Esophagus muscularis mucosa (tissue), 4 donors: ENCODE results near the gene MRPL37. TPM values are rescaled to one million over a fixed set of nuclear protein-coding genes. Genes with fewer than 3 reads are reported as not detected.

Experiments
- DNase-seq: peaks from one replicate; pipeline ENCODE4 v3.0.0-alpha.2; 2017; ENCODE audit errors: extremely low spot score
- H3K27ac ChIP-seq, 4 donors: fragments of 200-600 bp; sonication (generic); replicated peaks in 1 of 4; 1 replicate in 3 of 4; 2 replicates in 1 of 4; pipeline ENCODE4 v1.5.1; 2016 to 2019; ENCODE audit warnings: mild to moderate bottlenecking in 1 of 4
- H3K27me3 ChIP-seq, 4 donors: fragments of 200-600 bp; sonication (generic); one replicate each; pipeline versions ENCODE4 v1.5.1 to v1.6.0; 2016 to 2019
- H3K36me3 ChIP-seq, 4 donors: fragments of 200-600 bp; sonication (generic); one replicate each; pipeline ENCODE4 v1.5.1; 2016 to 2019
- H3K4me1 ChIP-seq, 4 donors: fragments of 200-600 bp; sonication (generic); one replicate each; pipeline ENCODE4 v1.5.1; 2016 to 2019
- H3K4me3 ChIP-seq, 4 donors: fragments of 200-600 bp; sonication (generic); 1 replicate in 2 of 4; 2 replicates in 2 of 4; pipeline ENCODE4 v1.5.1; 2016 to 2019; ENCODE audit warnings: mild to moderate bottlenecking in 4 of 4, moderate library complexity in 1 of 4
- H3K9me3 ChIP-seq, 4 donors: fragments of 200-600 bp; sonication (generic); 1 replicate in 3 of 4; 2 replicates in 1 of 4; pipeline ENCODE4 v1.5.1; 2016 to 2019
- CTCF ChIP-seq, 3 experiments: fragments of 200-600 bp in 2 of 3; fragments of 450-650 bp in 1 of 3; sonication (generic) in 2 of 3; IDR thresholded peaks; one replicate each; pipeline ENCODE4 v1.5.1; 2017 to 2019; ENCODE audit warnings: antibody characterized with exemption in 3 of 3, mild to moderate bottlenecking in 2 of 3, moderate library complexity in 1 of 3
- EP300 ChIP-seq: sonication (generic); formaldehyde crosslinking; IDR thresholded peaks from one replicate; pipeline ENCODE4 v1.6.1; 2017; ENCODE audit warnings: antibody characterized with exemption
- POLR2A ChIP-seq: fragments of 450-650 bp; IDR thresholded peaks from one replicate; pipeline ENCODE4 v1.6.1; 2017; ENCODE audit warnings: antibody characterized with exemption, moderate library complexity, mild to moderate bottlenecking, low read depth
- POLR2AphosphoS5 ChIP-seq, 2 donors: sonication (generic); formaldehyde crosslinking; IDR thresholded peaks; one replicate each; pipeline ENCODE4 v1.6.1; 2017; ENCODE audit warnings: antibody characterized with exemption in 2 of 2
- WGBS: methylation state at CpG from one replicate; pipeline ENCODE4 v1.1.5; 2018; 5-methylcytosine and 5-hydroxymethylcytosine counted together
- intact Hi-C: fragments of 100-400 bp; cut with DNase I; formaldehyde crosslinking; loops from one replicate; pipeline ENCODE4 v1.15.1; 2023
- total RNA-seq, 4 donors: library from RNA; depleted of rRNA; stranded (reverse); fragments of >200 nt; gene quantifications; one replicate each; pipeline versions ENCODE4 v1.1.0 to v1.2.1, GENCODE V29; 2016

The MRPL37 gene
- total RNA-seq, 4 donors from 2014 or later, result 54.2 to 62.1 (median 58.4) TPM

GRCh38 chr1:54244655-54245054, 44.7 kb downstream of the MRPL37 start:
- no peak for TF ChIP-seq POLR2A
- TF ChIP-seq CTCF (IDR thresholded peaks at IDR 0.05), result no peak
- TF ChIP-seq POLR2AphosphoS5 (IDR thresholded peaks at IDR 0.05), result no peak
- no peak for TF ChIP-seq EP300
- Histone ChIP-seq H3K9me3 (no peaks in the 10 kb centered on the region), H3K4me1 (peaks cover 11 to 21% (median 16%) of the 10 kb centered on the region in 4 donors), H3K27ac (no peak overlapping the region), H3K36me3 (peaks cover 15 to 82% (median 47%) of the 10 kb centered on the region in 4 donors), H3K4me3 (no peak overlapping the region), H3K27me3 (no peaks in the 10 kb centered on the region)
- DNase-seq, result no peak
- intact Hi-C loops, result no loop called here
- WGBS, result 85% methylated on average over 7 of the region's 7 CpGs

DNA sequence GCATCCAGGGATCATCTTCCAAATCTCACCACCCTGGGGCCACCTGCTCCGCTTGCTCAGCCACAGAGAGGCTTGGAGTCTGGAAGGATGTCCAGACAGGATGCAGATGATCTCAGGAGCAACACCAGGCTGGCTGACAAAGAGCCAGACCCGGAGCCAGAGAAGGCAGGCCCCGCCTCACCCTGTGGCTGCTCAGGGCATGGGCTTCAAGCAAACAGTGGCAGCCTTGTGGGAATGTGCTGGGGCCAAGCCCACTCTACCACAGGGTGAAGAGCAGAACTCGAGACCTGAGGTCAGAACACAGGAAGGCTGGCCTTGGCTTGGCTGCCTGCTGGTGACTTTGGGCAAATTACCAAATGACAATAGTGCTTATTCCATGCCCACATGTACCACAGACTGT, 45.5 kb downstream of the MRPL37 start:
- H3K27ac ChIP-seq, result no peak overlapping the region
- intact Hi-C loops, result no loop called here
- TF ChIP-seq POLR2AphosphoS5 (IDR thresholded peaks at IDR 0.05), result no peak
- TF ChIP-seq POLR2A, result no peak
- no peak for TF ChIP-seq CTCF (IDR thresholded peaks at IDR 0.05)
- no peak for TF ChIP-seq EP300
- 55% methylated on average over 3 of the region's 4 CpGs for WGBS
- H3K36me3 ChIP-seq, result peaks cover 15 to 87% (median 48%) of the 10 kb centered on the region in 4 donors
- no peak overlapping the region for H3K4me3 ChIP-seq
- H3K27me3 ChIP-seq, result no peaks in the 10 kb centered on the region
- H3K4me1 ChIP-seq, result peaks cover 12 to 26% (median 22%) of the 10 kb centered on the region in 4 donors
- H3K9me3 ChIP-seq, result no peaks in the 10 kb centered on the region
- DNase-seq, result no peak

GRCh38 chr1:54246116-54246721, 46.3 kb downstream of the MRPL37 start:
- intact Hi-C loops, result no loop called here
- no peak for TF ChIP-seq POLR2A
- TF ChIP-seq CTCF (IDR thresholded peaks at IDR 0.05), result no peak
- TF ChIP-seq EP300, result no peak
- TF ChIP-seq POLR2AphosphoS5 (IDR thresholded peaks at IDR 0.05), result no peak
- H3K4me3 ChIP-seq, result no peak overlapping the region
- peaks cover 12 to 30% (median 27%) of the 10 kb centered on the region in 4 donors for H3K4me1 ChIP-seq
- no peak for DNase-seq
- H3K36me3 ChIP-seq, result peaks cover 17 to 87% (median 48%) of the 10 kb centered on the region in 4 donors
- H3K9me3 ChIP-seq, result no peaks in the 10 kb centered on the region
- WGBS, result 79% methylated on average over 9 of the region's 10 CpGs
- H3K27ac ChIP-seq, result no peak overlapping the region
- no peaks in the 10 kb centered on the region for H3K27me3 ChIP-seq

GRCh38 chr1:54247863-54248515, 48.0 kb downstream of the MRPL37 start:
- H3K4me3 ChIP-seq, result no peak overlapping the region
- no peaks in the 10 kb centered on the region for H3K27me3 ChIP-seq
- peaks cover 11 to 82% (median 41%) of the 10 kb centered on the region in 4 donors for H3K36me3 ChIP-seq
- no peak for DNase-seq
- peaks cover 12 to 30% (median 28%) of the 10 kb centered on the region in 4 donors for H3K4me1 ChIP-seq
- H3K9me3 ChIP-seq, result no peaks in the 10 kb centered on the region
- intact Hi-C loops, result no loop called here
- no peak overlapping the region for H3K27ac ChIP-seq
- TF ChIP-seq EP300 (no peak), POLR2A (no peak), POLR2AphosphoS5 (IDR thresholded peaks at IDR 0.05) (no peak), CTCF (IDR thresholded peaks at IDR 0.05) (no peak)
- 90% methylated on average over 6 of the region's 11 CpGs for WGBS
